H1 (cell line): ENCODE measurements around the gene EXD2. TPM values are rescaled to one million over a fixed set of nuclear protein-coding genes. Genes with fewer than 3 reads are reported as not detected.

Experiments used
- CTCF ChIA-PET: fragments of 300-600 bp; sonication (Branson Sonifier 250); formaldehyde crosslinking; loops from one replicate; lab custom pipeline; 2021; ENCODE audit not compliant: partially characterized antibody; lab: Charles Lee
- POLR2A ChIA-PET: fragments of 300-600 bp; sonication (Branson Sonifier 250); formaldehyde crosslinking; loops from one replicate; lab custom pipeline; 2021; ENCODE audit warnings: inconsistent platforms; ENCODE audit not compliant: partially characterized antibody; lab: Charles Lee
- DNase-seq, 2 experiments: peaks; one replicate each; pipeline versions ENCODE4 v3.0.0 to v3.0.0-alpha.2; 2010 to 2022; ENCODE audit warnings: low spot score in 2 of 2, low read depth in 1 of 2, mixed read lengths in 1 of 2
- FAIRE-seq: peaks from 2 replicates; lab custom pipeline; 2011; peaks lifted over from hg19 to GRCh38; lab: Jason Lieb, UNC
- H2AFZ ChIP-seq: 2 replicates; pipeline ENCODE4 v1.8.1; 2012; ENCODE audit warnings: low read length, inconsistent platforms
- H2AK5ac ChIP-seq: 2 replicates; pipeline ENCODE4 v1.6.1; 2013; ENCODE audit warnings: low read depth, low read length
- H2BK120ac ChIP-seq: replicated peaks from 2 replicates; pipeline ENCODE3; 2013; ENCODE audit warnings: low read depth, low read length, inconsistent platforms
- H2BK12ac ChIP-seq: 2 replicates; pipeline ENCODE4 v1.6.1; 2013; ENCODE audit warnings: low read depth, low read length
- H2BK15ac ChIP-seq: 2 replicates; pipeline ENCODE4 v1.6.1; 2013; ENCODE audit warnings: low read length
- H2BK20ac ChIP-seq: 2 replicates; pipeline ENCODE4 v1.6.1; 2013; ENCODE audit warnings: low read length
- H2BK5ac ChIP-seq: 2 replicates; pipeline ENCODE4 v1.6.1; 2013; ENCODE audit warnings: low read depth, low read length
- H3K14ac ChIP-seq: 2 replicates; pipeline ENCODE4 v1.6.1; 2013; ENCODE audit warnings: inconsistent platforms; ENCODE audit not compliant: insufficient read length
- H3K18ac ChIP-seq: 2 replicates; pipeline ENCODE4 v1.6.1; 2013; ENCODE audit warnings: low read length; ENCODE audit errors: extremely low read depth
- H3K23ac ChIP-seq: 2 replicates; pipeline ENCODE4 v1.6.1; 2013; ENCODE audit warnings: inconsistent platforms; ENCODE audit not compliant: insufficient read length
- H3K23me2 ChIP-seq: 2 replicates; pipeline ENCODE4 v1.6.1; 2013; ENCODE audit warnings: low read depth, low read length
- H3K27ac ChIP-seq: 2 replicates; pipeline ENCODE4 v1.6.1; 2011; ENCODE audit warnings: low read depth, low read length, inconsistent platforms
- H3K27me3 ChIP-seq, 4 experiments: replicated peaks in 1 of 4; 1 replicate in 1 of 4; 2 replicates in 3 of 4; pipeline versions ENCODE4 v1.6.1 to v1.8.1; 2011 to 2013; ENCODE audit warnings: low read length in 3 of 4, mild to moderate bottlenecking in 3 of 4, inconsistent platforms in 2 of 4, mixed read lengths in 2 of 4, moderate library complexity in 1 of 4; ENCODE audit not compliant: control insufficient read depth in 3 of 4, insufficient read depth in 3 of 4; ENCODE audit errors: extremely low read depth in 1 of 4
- H3K36me3 ChIP-seq, 4 experiments: 2 replicates each; pipeline versions ENCODE4 v1.6.1 to v1.8.1; 2011 to 2013; ENCODE audit warnings: mild to moderate bottlenecking in 4 of 4, low read length in 3 of 4, moderate library complexity in 2 of 4, control low read depth in 1 of 4, inconsistent platforms in 1 of 4; ENCODE audit not compliant: insufficient read depth in 4 of 4, control insufficient read depth in 2 of 4
- H3K4ac ChIP-seq: replicated peaks from 2 replicates; pipeline ENCODE3; 2013; ENCODE audit warnings: low read length, low read depth, mixed read lengths, inconsistent platforms; ENCODE audit not compliant: insufficient read length
- H3K4me1 ChIP-seq, 4 experiments: replicated peaks in 1 of 4; 1 replicate in 1 of 4; 2 replicates in 3 of 4; pipeline versions ENCODE4 v1.6.1 to v1.8.1; 2011 to 2013; ENCODE audit warnings: low read length in 3 of 4, inconsistent platforms in 2 of 4, mixed read lengths in 1 of 4; ENCODE audit not compliant: insufficient read depth in 4 of 4, control insufficient read depth in 3 of 4
- H3K4me2 ChIP-seq, 2 experiments: 2 replicates each; pipeline versions ENCODE4 v1.6.1 to v1.8.1; 2011 to 2013; ENCODE audit warnings: low read depth in 2 of 2, low read length in 2 of 2, control low read depth in 1 of 2, inconsistent platforms in 1 of 2, mild to moderate bottlenecking in 1 of 2; ENCODE audit not compliant: insufficient read depth in 1 of 2
- H3K4me3 ChIP-seq, 4 experiments: fragments of 200-600, 300-600 bp in 1 of 4; sonication (generic), shearing (Covaris generic), sonication (Bioruptor Twin) in 1 of 4; 2 replicates each; pipeline versions ENCODE4 v1.5.1 to v1.8.1; 2011 to 2016; ENCODE audit warnings: low read length in 4 of 4, low read depth in 3 of 4, control low read depth in 2 of 4, inconsistent platforms in 2 of 4, mild to moderate bottlenecking in 2 of 4, mixed read lengths in 1 of 4, moderate library complexity in 1 of 4; ENCODE audit not compliant: insufficient read depth in 2 of 4; ENCODE audit errors: extremely low read depth in 1 of 4
- H3K56ac ChIP-seq: replicated peaks from 2 replicates; pipeline ENCODE3; 2013; ENCODE audit warnings: low read depth, mild to moderate bottlenecking, mixed read lengths, low read length, inconsistent platforms; ENCODE audit not compliant: insufficient read length
- H3K79me1 ChIP-seq: 2 replicates; pipeline ENCODE4 v1.6.1; 2013; ENCODE audit warnings: low read depth, low read length, control low read depth
- H3K79me2 ChIP-seq, 2 experiments: 2 replicates each; pipeline versions ENCODE4 v1.6.1 to v1.8.1; 2012 to 2013; ENCODE audit warnings: low read length in 2 of 2, mild to moderate bottlenecking in 2 of 2, inconsistent platforms in 1 of 2; ENCODE audit not compliant: insufficient read depth in 2 of 2, control insufficient read depth in 1 of 2
- H3K9ac ChIP-seq, 4 experiments: replicated peaks in 1 of 4; 1 replicate in 1 of 4; 2 replicates in 3 of 4; pipeline versions ENCODE4 v1.6.1 to v1.8.1; 2011 to 2013; ENCODE audit warnings: low read depth in 3 of 4, low read length in 3 of 4, control low read depth in 2 of 4, mild to moderate bottlenecking in 2 of 4, moderate library complexity in 2 of 4, inconsistent platforms in 1 of 4; ENCODE audit errors: extremely low read depth in 1 of 4
- H3K9me3 ChIP-seq, 2 experiments: 2 replicates each; pipeline versions ENCODE4 v1.6.1 to v1.8.1; 2012 to 2013; ENCODE audit warnings: mild to moderate bottlenecking in 2 of 2, moderate library complexity in 2 of 2, control low read depth in 1 of 2, inconsistent platforms in 1 of 2, low read depth in 1 of 2, low read length in 1 of 2, mixed read lengths in 1 of 2; ENCODE audit not compliant: insufficient read depth in 2 of 2
- H4K20me1 ChIP-seq, 2 experiments: replicated peaks in 1 of 2; 2 replicates each; pipeline versions ENCODE3 to v1.8.1; 2011 to 2013; ENCODE audit warnings: inconsistent platforms in 2 of 2, low read length in 2 of 2, mild to moderate bottlenecking in 1 of 2; ENCODE audit not compliant: insufficient read depth in 2 of 2, control insufficient read depth in 1 of 2
- H4K5ac ChIP-seq: 2 replicates; pipeline ENCODE4 v1.6.1; 2013; ENCODE audit warnings: low read length, low read depth, mixed read lengths, inconsistent platforms; ENCODE audit not compliant: insufficient read length
- H4K8ac ChIP-seq: 2 replicates; pipeline ENCODE4 v1.8.0; 2013; ENCODE audit warnings: mild to moderate bottlenecking, moderate library complexity, low read length, inconsistent platforms; ENCODE audit not compliant: insufficient read depth; ENCODE audit errors: extremely low read depth
- H4K91ac ChIP-seq: replicated peaks from 2 replicates; pipeline ENCODE3; 2013; ENCODE audit warnings: low read length, mixed read lengths, inconsistent platforms; ENCODE audit not compliant: insufficient read length
- BCL11A ChIP-seq, 2 experiments: IDR thresholded peaks; one replicate each; pipeline ENCODE4 v1.6.1; 2011; ENCODE audit warnings: low read depth in 2 of 2, low read length in 2 of 2, mild to moderate bottlenecking in 2 of 2
- CREB1 ChIP-seq: IDR thresholded peaks from 2 replicates; pipeline ENCODE4 v1.6.1; 2012; ENCODE audit warnings: inconsistent platforms
- CTBP2 ChIP-seq: IDR thresholded peaks from 2 replicates; pipeline ENCODE4 v1.7.0; 2011; ENCODE audit warnings: borderline replicate concordance, mild to moderate bottlenecking, moderate library complexity, mixed read lengths, low read length; ENCODE audit not compliant: insufficient read depth, insufficient read length
- EP300 ChIP-seq, 2 experiments: IDR thresholded peaks; 1 replicate in 1 of 2; 2 replicates in 1 of 2; pipeline ENCODE4 v1.6.1; 2011 to 2012; ENCODE audit warnings: low read depth in 2 of 2, low read length in 2 of 2, mild to moderate bottlenecking in 2 of 2, borderline replicate concordance in 1 of 2, inconsistent platforms in 1 of 2, moderate library complexity in 1 of 2
- JUND ChIP-seq: IDR thresholded peaks from 2 replicates; pipeline ENCODE4 v1.6.1; 2011; ENCODE audit warnings: mild to moderate bottlenecking, improper control_type of control experiment, low read length
- MAFK ChIP-seq: IDR thresholded peaks from 2 replicates; pipeline ENCODE4 v1.6.1; 2012; ENCODE audit warnings: low read depth, mild to moderate bottlenecking, improper control_type of control experiment, low read length
- POLR2AphosphoS5 ChIP-seq: IDR thresholded peaks from 2 replicates; pipeline ENCODE4 v1.6.1; 2011; ENCODE audit warnings: low read depth, low read length
- RBBP5 ChIP-seq: IDR thresholded peaks from 2 replicates; pipeline ENCODE4 v1.7.1; 2012; ENCODE audit warnings: low read depth, mild to moderate bottlenecking, inconsistent platforms, low read length, moderate library complexity, borderline replicate concordance
- RFX5 ChIP-seq: IDR thresholded peaks from 2 replicates; pipeline ENCODE4 v1.6.1; 2011; ENCODE audit warnings: low read depth, low read length, improper control_type of control experiment, borderline replicate concordance
- RXRA ChIP-seq: IDR thresholded peaks from 2 replicates; pipeline ENCODE4 v1.6.1; 2011; ENCODE audit warnings: low read depth, mild to moderate bottlenecking, low read length, moderate library complexity; ENCODE audit not compliant: insufficient read depth
- TAF1 ChIP-seq: IDR thresholded peaks from 2 replicates; pipeline ENCODE4 v1.6.1; 2011; ENCODE audit warnings: mild to moderate bottlenecking, low read depth, low read length
- TCF12 ChIP-seq: IDR thresholded peaks from 2 replicates; pipeline ENCODE4 v1.6.1; 2011; ENCODE audit warnings: low read depth, mild to moderate bottlenecking, low read length
- WGBS, 2 experiments: shearing (Covaris generic) in 1 of 2; methylation state at CpG; one replicate each; pipeline versions ENCODE4 v1.1.6 to v1.1.7; 2013 to 2015; ENCODE audit warnings: low lambda C conversion rate in 2 of 2, mixed read lengths in 2 of 2, inconsistent platforms in 1 of 2, low coverage in 1 of 2, missing lambda C conversion rate in 1 of 2; ENCODE audit not compliant: insufficient replicate concordance in 2 of 2, insufficient coverage in 1 of 2, insufficient read length in 1 of 2; ENCODE audit errors: extremely low coverage in 1 of 2, missing lambda C conversion rate in 1 of 2; 5-methylcytosine and 5-hydroxymethylcytosine counted together
- polyA plus RNA-seq, 7 experiments: library from polyadenylated mRNA; depleted of rRNA in 3 of 7; stranded (reverse) in 5 of 7; unstranded in 2 of 7; fragments of >200 nt in 5 of 7; fragments of 200-250 nt in 2 of 7; gene quantifications; 1 replicate in 5 of 7; 2 replicates in 1 of 7; 4 replicates in 1 of 7; pipeline versions ENCODE4 v1.2.1 to v1.2.3, GENCODE V29; 2011 to 2013; ENCODE audit warnings: missing spikeins in 2 of 7, mixed read lengths in 2 of 7
- total RNA-seq: library from RNA; stranded (reverse); fragmentation: NEBNext Ultra II Directional; extraction: Animal tissue kit (Norgen Biotek cat#: 25700); gene quantifications from 2 replicates; pipeline ENCODE4 v1.2.1, GENCODE V29; 2021

Gene EXD2
- total and polyA plus RNA-seq, 2 of the 8 experiments (the other 6 are each of a cell fraction or from before 2014, with no cell fraction given), result 11.9 to 25.9 TPM

- H3K4me3 ChIP-seq, result no peak overlapping the region
- no peaks in the 10 kb centered on the region for H3K79me1 ChIP-seq
- H2BK20ac ChIP-seq, result no peak overlapping the region
- no peak overlapping the region for H3K56ac ChIP-seq
- peaks cover 0 to 1% of the 10 kb centered on the region in 2 experiments for H4K20me1 ChIP-seq
- no peak for FAIRE-seq
- H4K91ac ChIP-seq, result no peak overlapping the region
- no peak overlapping the region for H3K27ac ChIP-seq
- no peak overlapping the region for H4K8ac ChIP-seq
- H3K4ac ChIP-seq, result no peak overlapping the region
- no peaks in the 10 kb centered on the region for H3K79me2 ChIP-seq
- H3K9ac ChIP-seq, result no peak overlapping the region
- DNase-seq, result no peak
- H3K18ac ChIP-seq, result no peak overlapping the region
- TF ChIP-seq POLR2AphosphoS5, result no peak
- no peak for TF ChIP-seq RXRA
- no peak for TF ChIP-seq MAFK
- no peak for TF ChIP-seq TCF12
- no peak for TF ChIP-seq TAF1
- TF ChIP-seq RBBP5, result no peak
- TF ChIP-seq CREB1, result no peak
- TF ChIP-seq EP300 (IDR thresholded peaks at IDR 0.05; ENCODE audit: borderline replicate concordance in 1 of 2, low read depth in 2 of 2, low read length in 2 of 2), result no peak
- no peak for TF ChIP-seq CTBP2
- no peak for TF ChIP-seq BCL11A (IDR thresholded peaks at IDR 0.05; ENCODE audit: low read depth in 2 of 2, low read length in 2 of 2)
- no peak for TF ChIP-seq RFX5
- no peak for TF ChIP-seq JUND
- H3K36me3 ChIP-seq, result peaks cover 0 to 7% (median 2%) of the 10 kb centered on the region in 4 experiments; a peak in 3 of 8 replicates
- H3K23ac ChIP-seq, result no peak overlapping the region
- no peak overlapping the region for H4K5ac ChIP-seq
- no peaks in the 10 kb centered on the region for H3K23me2 ChIP-seq
- no peak overlapping the region for H2AK5ac ChIP-seq
- H3K4me1 ChIP-seq, result no peaks in the 10 kb centered on the region
- no peak overlapping the region for H2BK15ac ChIP-seq
- WGBS, 2 experiments, result 93% methylated on average over 3 of the region's 3 CpGs; no CpG with 5 or more reads in 1 of the 2 experiments
- no peak overlapping the region for H2AFZ ChIP-seq
- no peak overlapping the region for H2BK120ac ChIP-seq
- H2BK12ac ChIP-seq, result no peak overlapping the region
- H3K14ac ChIP-seq, result no peak overlapping the region
- no peaks in the 10 kb centered on the region for H3K9me3 ChIP-seq
- POLR2A ChIA-PET, result no interaction called here
- no peaks in the 10 kb centered on the region for H3K27me3 ChIP-seq
- CTCF ChIA-PET, result interaction anchor here (0.7 to 7.9 kb wide), 3 partner anchors 12 to 118 kb away, joined by 3 to 62 read pairs (median 5); no protein-coding TSS in a partner anchor
- no peak overlapping the region for H2BK5ac ChIP-seq
- H3K4me2 ChIP-seq, result no peak overlapping the region
These were observed 53.6 kb downstream of the EXD2 start for GRCh38 chr14:69244946-69245345.
